ENCODE measurements around the gene OFD1. TPM values are rescaled to one million over a fixed set of nuclear protein-coding genes. Genes with fewer than 3 reads are reported as not detected.

Gene OFD1
- total RNA-seq, 2 donors from 2014 or later, result 25.9 to 29.7 TPM

DNA sequence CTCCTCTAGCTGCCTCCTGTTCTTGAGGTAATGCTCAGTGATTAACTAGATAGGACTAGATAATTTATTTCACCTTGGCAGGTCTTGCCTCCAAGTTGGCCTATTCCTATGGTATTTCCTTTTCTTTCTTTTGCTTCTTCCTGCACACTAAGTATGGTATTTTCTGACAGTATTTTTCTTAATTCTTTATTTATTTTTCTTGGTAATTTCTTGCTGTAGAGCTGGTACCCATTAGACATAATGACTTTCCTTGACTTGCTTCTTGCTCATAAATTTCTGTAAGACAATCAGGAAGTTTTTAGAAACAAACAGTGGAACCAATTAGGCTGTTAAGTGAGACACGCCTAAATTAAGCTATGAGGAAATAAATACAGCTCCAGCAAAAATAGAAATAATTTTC is 36.1 kb upstream of the OFD1 start:
- H3K27me3 ChIP-seq (ENCODE audit: control insufficient read depth, insufficient read depth, low read length, poor library complexity, severe bottlenecking), result no peaks in the 10 kb centered on the region
- no peaks in the 10 kb centered on the region for H3K4me1 ChIP-seq (ENCODE audit: control insufficient read depth, insufficient read depth, low read length)
- peaks cover 59% of the 10 kb centered on the region for H3K9me3 Mint-ChIP-seq
- no peak overlapping the region for H3K4me3 ChIP-seq (ENCODE audit: low read length)
- no peaks in the 10 kb centered on the region for H3K27me3 Mint-ChIP-seq (ENCODE audit: insufficient read depth)
- TF ChIP-seq, protein P1, sequence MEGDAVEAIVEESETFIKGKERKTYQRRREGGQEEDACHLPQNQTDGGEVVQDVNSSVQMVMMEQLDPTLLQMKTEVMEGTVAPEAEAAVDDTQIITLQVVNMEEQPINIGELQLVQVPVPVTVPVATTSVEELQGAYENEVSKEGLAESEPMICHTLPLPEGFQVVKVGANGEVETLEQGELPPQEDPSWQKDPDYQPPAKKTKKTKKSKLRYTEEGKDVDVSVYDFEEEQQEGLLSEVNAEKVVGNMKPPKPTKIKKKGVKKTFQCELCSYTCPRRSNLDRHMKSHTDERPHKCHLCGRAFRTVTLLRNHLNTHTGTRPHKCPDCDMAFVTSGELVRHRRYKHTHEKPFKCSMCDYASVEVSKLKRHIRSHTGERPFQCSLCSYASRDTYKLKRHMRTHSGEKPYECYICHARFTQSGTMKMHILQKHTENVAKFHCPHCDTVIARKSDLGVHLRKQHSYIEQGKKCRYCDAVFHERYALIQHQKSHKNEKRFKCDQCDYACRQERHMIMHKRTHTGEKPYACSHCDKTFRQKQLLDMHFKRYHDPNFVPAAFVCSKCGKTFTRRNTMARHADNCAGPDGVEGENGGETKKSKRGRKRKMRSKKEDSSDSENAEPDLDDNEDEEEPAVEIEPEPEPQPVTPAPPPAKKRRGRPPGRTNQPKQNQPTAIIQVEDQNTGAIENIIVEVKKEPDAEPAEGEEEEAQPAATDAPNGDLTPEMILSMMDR (conservative IDR thresholded peaks at IDR 0.05), result no peak
- peaks cover 4% of the 10 kb centered on the region for H3K36me3 ChIP-seq (ENCODE audit: control insufficient read depth, insufficient read depth, low read length)
- no peak overlapping the region for H3K4me3 Mint-ChIP-seq
- H3K9me3 ChIP-seq (ENCODE audit: control insufficient read depth, low read length), result no peaks in the 10 kb centered on the region
- H3K27ac Mint-ChIP-seq, result no peak overlapping the region
- H3K36me3 Mint-ChIP-seq (ENCODE audit: low read depth), result no peaks in the 10 kb centered on the region
- no peak overlapping the region for H3K9ac ChIP-seq (ENCODE audit: extremely low read depth, low read length, poor library complexity, severe bottlenecking)
- 100% methylated on average over 1 of the region's 1 CpG; no CpG with 5 or more reads in 1 of the 2 experiments for WGBS, 2 experiments (ENCODE audit: insufficient coverage in 1 of 2, insufficient read length in 1 of 2)
- DNase-seq, result no peak
- H3K4me1 Mint-ChIP-seq, result peaks cover 7% of the 10 kb centered on the region
- no peak overlapping the region for H3K27ac ChIP-seq (ENCODE audit: low read depth, low read length)

- WGBS, 2 experiments (ENCODE audit: insufficient coverage in 1 of 2, insufficient read length in 1 of 2), result 95 to 100% methylated on average over 1 to 5 of the region's 7 CpGs
Observed at GRCh38 chrX:13699183-13699826, 35.2 kb upstream of the OFD1 start.

DNA sequence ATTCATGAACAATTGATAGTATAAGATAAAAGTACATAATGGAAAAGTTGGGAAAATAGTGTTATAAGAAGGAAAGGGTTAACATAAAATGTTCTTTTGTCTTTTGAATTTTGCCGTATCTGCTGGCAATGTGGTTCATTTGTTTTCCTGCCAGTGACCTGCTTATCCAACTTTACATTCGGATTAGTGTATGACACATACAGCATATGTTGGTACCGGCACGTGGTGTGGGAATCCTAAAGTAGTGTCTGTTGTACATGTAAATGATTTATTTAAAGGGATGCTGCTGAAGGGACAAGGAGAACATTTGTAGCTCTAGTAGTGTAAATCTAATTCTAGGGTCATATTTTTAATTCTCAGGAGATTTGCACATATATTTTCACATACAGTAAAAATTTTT is 34.2 kb upstream of the OFD1 start:
- no peak overlapping the region for H3K4me3 ChIP-seq (ENCODE audit: low read length)
- Mint-ChIP-seq H3K27ac (no peak overlapping the region), H3K4me3 (no peak overlapping the region), H3K4me1 (peaks cover 3% of the 10 kb centered on the region), H3K36me3 (ENCODE audit: low read depth) (no peaks in the 10 kb centered on the region), H3K9me3 (peaks cover 50% of the 10 kb centered on the region), H3K27me3 (ENCODE audit: insufficient read depth) (no peaks in the 10 kb centered on the region)
- no peak for DNase-seq
- no peaks in the 10 kb centered on the region for H3K9me3 ChIP-seq (ENCODE audit: control insufficient read depth, low read length)
- H3K4me1 ChIP-seq (ENCODE audit: control insufficient read depth, insufficient read depth, low read length), result no peaks in the 10 kb centered on the region
- no peak overlapping the region for H3K27ac ChIP-seq (ENCODE audit: low read depth, low read length)
- TF ChIP-seq, protein P1 (conservative IDR thresholded peaks at IDR 0.05), result no peak
- H3K9ac ChIP-seq (ENCODE audit: extremely low read depth, low read length, poor library complexity, severe bottlenecking), result no peak overlapping the region
- no peaks in the 10 kb centered on the region for H3K27me3 ChIP-seq (ENCODE audit: control insufficient read depth, insufficient read depth, low read length, poor library complexity, severe bottlenecking)
- WGBS, 2 experiments (ENCODE audit: insufficient coverage in 1 of 2, insufficient read length in 1 of 2), result 90 to 100% methylated on average over 3 to 4 of the region's 4 CpGs
- peaks cover 8% of the 10 kb centered on the region for H3K36me3 ChIP-seq (ENCODE audit: control insufficient read depth, insufficient read depth, low read length)

More at GRCh38 chrX:13699183-13699826, 35.2 kb upstream of the OFD1 start:
- H3K4me1 ChIP-seq (ENCODE audit: control insufficient read depth, insufficient read depth, low read length), result no peaks in the 10 kb centered on the region
- Mint-ChIP-seq H3K27ac (no peak overlapping the region), H3K27me3 (ENCODE audit: insufficient read depth) (no peaks in the 10 kb centered on the region), H3K4me1 (peaks cover 3% of the 10 kb centered on the region), H3K9me3 (peaks cover 55% of the 10 kb centered on the region), H3K36me3 (ENCODE audit: low read depth) (no peaks in the 10 kb centered on the region), H3K4me3 (no peak overlapping the region)
- no peaks in the 10 kb centered on the region for H3K9me3 ChIP-seq (ENCODE audit: control insufficient read depth, low read length)
- H3K36me3 ChIP-seq (ENCODE audit: control insufficient read depth, insufficient read depth, low read length), result peaks cover 8% of the 10 kb centered on the region
- no peaks in the 10 kb centered on the region for H3K27me3 ChIP-seq (ENCODE audit: control insufficient read depth, insufficient read depth, low read length, poor library complexity, severe bottlenecking)
- no peak overlapping the region for H3K27ac ChIP-seq (ENCODE audit: low read depth, low read length)
- TF ChIP-seq, protein P1 (conservative IDR thresholded peaks at IDR 0.05), result no peak
- no peak overlapping the region for H3K4me3 ChIP-seq (ENCODE audit: low read length)
- no peak overlapping the region for H3K9ac ChIP-seq (ENCODE audit: extremely low read depth, low read length, poor library complexity, severe bottlenecking)
- DNase-seq, result no peak

All from endodermal cell (in vitro differentiated cells).